ENCODE data around the gene RPS6KA3. TPM values are rescaled to one million over a fixed set of nuclear protein-coding genes. Genes with fewer than 3 reads are reported as not detected.

The RPS6KA3 gene
- total RNA-seq, 4 donors from 2014 or later, result 53.1 to 91.0 (median 66.0) TPM

- H3K4me1 ChIP-seq, result no peaks in the 10 kb centered on the region
- H3K27ac ChIP-seq, result no peak overlapping the region
- no peak for TF ChIP-seq CTCF (IDR thresholded peaks at IDR 0.05 in 4 of 5, conservative IDR thresholded peaks at IDR 0.05 in 1 of 5)
- TF ChIP-seq POLR2A (IDR thresholded peaks at IDR 0.05), result no peak
- intact Hi-C loops (cut with DNase I; ENCODE audit: low total_unique reads), result no loop called here
- H3K9me3 ChIP-seq, result no peaks in the 10 kb centered on the region
- H3K4me3 ChIP-seq, result no peak overlapping the region
- no peak for ATAC-seq
- in situ Hi-C loops (cut with MboI; ENCODE audit: low sequenced_read_pairs in 4 of 4), result no loop called here
- no peaks in the 10 kb centered on the region for H3K27me3 ChIP-seq
- DNase-seq, result no peak
- H3K36me3 ChIP-seq, result peaks cover 0 to 47% of the 10 kb centered on the region in 2 donors
These were observed 77.5 kb downstream of the RPS6KA3 start for GRCh38 chrX:20189171-20189570.

- H3K27me3 ChIP-seq, result no peaks in the 10 kb centered on the region
- ATAC-seq, result no peak
These were observed 84.9 kb downstream of the RPS6KA3 start for GRCh38 chrX:20181598-20182329.

GRCh38 chrX:20177093-20177492, 89.6 kb downstream of the RPS6KA3 start:
- Histone ChIP-seq H3K9me3 (no peaks in the 10 kb centered on the region), H3K4me1 (no peaks in the 10 kb centered on the region), H3K36me3 (peaks cover 0 to 40% of the 10 kb centered on the region in 2 donors), H3K27me3 (peaks cover 0 to 3% (median 0%) of the 10 kb centered on the region in 3 donors), H3K4me3 (no peak overlapping the region), H3K27ac (no peak overlapping the region)
- in situ Hi-C loops (cut with MboI; ENCODE audit: low sequenced_read_pairs in 4 of 4), result no loop called here
- DNase-seq (no peak), ATAC-seq (no peak)
- intact Hi-C loops (cut with DNase I; ENCODE audit: low total_unique reads), result no loop called here
- TF ChIP-seq CTCF (IDR thresholded peaks at IDR 0.05 in 4 of 5, conservative IDR thresholded peaks at IDR 0.05 in 1 of 5) (no peak), POLR2A (IDR thresholded peaks at IDR 0.05) (no peak)

More at GRCh38 chrX:20181598-20182329, 84.9 kb downstream of the RPS6KA3 start:
- no peak for DNase-seq
- H3K9me3 ChIP-seq, result no peaks in the 10 kb centered on the region
- no peak for TF ChIP-seq CTCF (IDR thresholded peaks at IDR 0.05 in 4 of 5, conservative IDR thresholded peaks at IDR 0.05 in 1 of 5)
- TF ChIP-seq POLR2A (IDR thresholded peaks at IDR 0.05), result no peak
- intact Hi-C loops (cut with DNase I; ENCODE audit: low total_unique reads), result no loop called here
- H3K36me3 ChIP-seq, result peaks cover 0 to 25% of the 10 kb centered on the region in 2 donors
- no peak overlapping the region for H3K27ac ChIP-seq
- in situ Hi-C loops (cut with MboI; ENCODE audit: low sequenced_read_pairs in 4 of 4), result no loop called here
- no peak overlapping the region for H3K4me3 ChIP-seq
- H3K4me1 ChIP-seq, result no peaks in the 10 kb centered on the region

GRCh38 chrX:20173856-20174255, 92.9 kb downstream of the RPS6KA3 start:
- Histone ChIP-seq H3K4me1 (no peaks in the 10 kb centered on the region), H3K9me3 (no peaks in the 10 kb centered on the region), H3K4me3 (no peak overlapping the region), H3K36me3 (peaks cover 0 to 40% of the 10 kb centered on the region in 2 donors), H3K27me3 (peaks cover 0 to 3% (median 0%) of the 10 kb centered on the region in 3 donors), H3K27ac (no peak overlapping the region)
- intact Hi-C loops (cut with DNase I; ENCODE audit: low total_unique reads) (no loop called here), in situ Hi-C loops (cut with MboI; ENCODE audit: low sequenced_read_pairs in 4 of 4) (no loop called here)
- DNase-seq (no peak), ATAC-seq (no peak)
- TF ChIP-seq CTCF (IDR thresholded peaks at IDR 0.05 in 4 of 5, conservative IDR thresholded peaks at IDR 0.05 in 1 of 5) (no peak), POLR2A (IDR thresholded peaks at IDR 0.05) (no peak)
